Trophoblast cell (in vitro differentiated cells and primary cell): ENCODE results near the gene ST3GAL4.
A peak's percentile ranks its signal among the peaks of the same experiment; 100 is the strongest.

Source experiments
- DNase-seq, 2 donors: peaks; one replicate each; pipeline ENCODE4 v3.0.0-alpha.2; 2016
- H2AFZ ChIP-seq: 2 replicates; pipeline ENCODE4 v1.6.1; 2013; ENCODE audit warnings: low read length, moderate library complexity, mild to moderate bottlenecking; ENCODE audit not compliant: insufficient read depth, poor library complexity
- H2AK5ac ChIP-seq: 2 replicates; pipeline ENCODE4 v1.6.1; 2013; ENCODE audit warnings: mild to moderate bottlenecking, low read length
- H2BK120ac ChIP-seq: 2 replicates; pipeline ENCODE4 v1.6.1; 2013; ENCODE audit warnings: low read length, mild to moderate bottlenecking, moderate library complexity; ENCODE audit not compliant: insufficient read depth, poor library complexity
- H2BK12ac ChIP-seq: 2 replicates; pipeline ENCODE4 v1.6.1; 2013; ENCODE audit warnings: mild to moderate bottlenecking, low read length, moderate library complexity
- H2BK5ac ChIP-seq: 2 replicates; pipeline ENCODE4 v1.6.1; 2013; ENCODE audit warnings: low read length, low read depth, moderate library complexity, mild to moderate bottlenecking; ENCODE audit not compliant: poor library complexity
- H3K14ac ChIP-seq: 2 replicates; pipeline ENCODE4 v1.6.1; 2013; ENCODE audit warnings: mild to moderate bottlenecking, low read length
- H3K18ac ChIP-seq: 2 replicates; pipeline ENCODE4 v1.6.1; 2013; ENCODE audit warnings: mild to moderate bottlenecking, low read length
- H3K23ac ChIP-seq: 2 replicates; pipeline ENCODE4 v1.6.1; 2013; ENCODE audit warnings: low read length
- H3K27ac ChIP-seq: 2 replicates; pipeline ENCODE4 v1.5.1; 2013; ENCODE audit warnings: low read depth, mild to moderate bottlenecking, inconsistent platforms, low read length, moderate library complexity
- H3K27me3 ChIP-seq: 2 replicates; pipeline ENCODE4 v1.6.1; 2013; ENCODE audit warnings: inconsistent platforms, mild to moderate bottlenecking, low read length, moderate library complexity; ENCODE audit not compliant: insufficient read depth
- H3K36me3 ChIP-seq, 2 experiments: 1 replicate in 1 of 2; 2 replicates in 1 of 2; pipeline ENCODE4 v1.6.1; 2013; ENCODE audit warnings: low read length in 2 of 2, mild to moderate bottlenecking in 2 of 2, moderate library complexity in 1 of 2; ENCODE audit not compliant: insufficient read depth in 2 of 2, control insufficient read depth in 1 of 2
- H3K4ac ChIP-seq: 2 replicates; pipeline ENCODE4 v1.6.1; 2013; ENCODE audit warnings: low read depth, mild to moderate bottlenecking, low read length, moderate library complexity
- H3K4me1 ChIP-seq, 2 experiments: 1 replicate in 1 of 2; 2 replicates in 1 of 2; pipeline ENCODE4 v1.6.1; 2013; ENCODE audit warnings: low read length in 2 of 2, mild to moderate bottlenecking in 2 of 2, moderate library complexity in 1 of 2; ENCODE audit not compliant: insufficient read depth in 2 of 2, control insufficient read depth in 1 of 2
- H3K4me2 ChIP-seq: 2 replicates; pipeline ENCODE4 v1.6.1; 2013; ENCODE audit warnings: inconsistent platforms, mild to moderate bottlenecking, low read length, moderate library complexity
- H3K4me3 ChIP-seq: 2 replicates; pipeline ENCODE4 v1.5.1; 2013; ENCODE audit warnings: mild to moderate bottlenecking, low read depth, low read length, inconsistent platforms
- H3K79me1 ChIP-seq: one replicate; pipeline ENCODE4 v1.6.1; 2013; ENCODE audit warnings: low read length
- H3K79me2 ChIP-seq: 2 replicates; pipeline ENCODE4 v1.6.1; 2013; ENCODE audit warnings: low read length, mild to moderate bottlenecking; ENCODE audit not compliant: control insufficient read depth, insufficient read depth, poor library complexity
- H3K9ac ChIP-seq: 2 replicates; pipeline ENCODE4 v1.6.1; 2013; ENCODE audit warnings: mild to moderate bottlenecking, low read length
- H3K9me3 ChIP-seq: 2 replicates; pipeline ENCODE4 v1.6.1; 2013; ENCODE audit warnings: low read depth, mild to moderate bottlenecking, control low read depth, inconsistent platforms, low read length; ENCODE audit not compliant: insufficient read depth
- H4K12ac ChIP-seq: 2 replicates; pipeline ENCODE4 v1.6.1; 2013; ENCODE audit warnings: low read depth, mild to moderate bottlenecking, low read length, moderate library complexity
- H4K8ac ChIP-seq: 2 replicates; pipeline ENCODE4 v1.6.1; 2013; ENCODE audit warnings: low read depth, mild to moderate bottlenecking, low read length, moderate library complexity
- H4K91ac ChIP-seq: one replicate; pipeline ENCODE4 v1.6.1; 2013; ENCODE audit warnings: low read depth, mild to moderate bottlenecking, low read length, moderate library complexity
- WGBS: extraction: QIAGEN DNeasy Blood & Tissue Kit; methylation state at CpG from one replicate; pipeline ENCODE4 v1.1.7; 2013; ENCODE audit warnings: missing lambda C conversion rate; ENCODE audit not compliant: insufficient read length, insufficient coverage; ENCODE audit errors: extremely low coverage; 5-methylcytosine and 5-hydroxymethylcytosine counted together

The ST3GAL4 gene

GRCh38 chr11:126337474-126338241 is 17.8 kb upstream of the ST3GAL4 start:
- Histone ChIP-seq H4K8ac (no peak overlapping the region), H3K36me3 (peaks cover 0 to 4% of the 10 kb centered on the region in 2 experiments), H3K4me1 (peaks cover 39 to 48% of the 10 kb centered on the region in 2 experiments), H2BK5ac (peak overlapping the region; percentile 7), H3K79me2 (peaks cover 1% of the 10 kb centered on the region), H4K91ac (peak overlapping the region; percentile 74), H2AK5ac (no peak overlapping the region), H3K9me3 (no peaks in the 10 kb centered on the region), H3K4me3 (no peak overlapping the region), H3K27me3 (no peaks in the 10 kb centered on the region), H3K4me2 (no peak overlapping the region), H3K14ac (no peak overlapping the region), H3K27ac (no peak overlapping the region), H3K79me1 (peaks cover 8% of the 10 kb centered on the region), H3K18ac (no peak overlapping the region), H3K23ac (no peak overlapping the region), H2BK120ac (no peak overlapping the region), H4K12ac (no peak overlapping the region), H2BK12ac (peak overlapping the region; percentile 73), H2AFZ (no peak overlapping the region), H3K4ac (no peak overlapping the region), H3K9ac (no peak overlapping the region)
- whole genome bisulfite sequencing: no CpG with 5 or more reads among the region's 15 CpGs
- DNase-seq: no peak

GRCh38 chr11:126338346-126339055 is 17.0 kb upstream of the ST3GAL4 start:
- Histone ChIP-seq H3K4ac (no peak overlapping the region), H3K27ac (no peak overlapping the region), H2BK5ac (no peak overlapping the region), H2AFZ (no peak overlapping the region), H3K4me2 (no peak overlapping the region), H4K91ac (no peak overlapping the region), H3K9me3 (no peaks in the 10 kb centered on the region), H3K79me2 (peaks cover 1% of the 10 kb centered on the region), H3K4me1 (peaks cover 35 to 43% of the 10 kb centered on the region in 2 experiments), H3K79me1 (peaks cover 8% of the 10 kb centered on the region), H2BK120ac (no peak overlapping the region), H3K18ac (no peak overlapping the region), H3K27me3 (no peaks in the 10 kb centered on the region), H3K36me3 (peaks cover 0 to 4% of the 10 kb centered on the region in 2 experiments), H2AK5ac (no peak overlapping the region), H4K12ac (no peak overlapping the region), H3K14ac (no peak overlapping the region), H4K8ac (no peak overlapping the region), H3K4me3 (no peak overlapping the region), H3K23ac (no peak overlapping the region), H2BK12ac (no peak overlapping the region), H3K9ac (no peak overlapping the region)
- DNase-seq: no peak
- WGBS: no CpG with 5 or more reads among the region's 7 CpGs

GRCh38 chr11:126339073-126339862 is 16.2 kb upstream of the ST3GAL4 start:
- Histone ChIP-seq H4K12ac (no peak overlapping the region), H3K4me2 (no peak overlapping the region), H3K14ac (peak overlapping the region; percentile 35), H3K18ac (no peak overlapping the region), H2BK12ac (peak overlapping the region; percentile 48), H3K79me2 (peaks cover 1% of the 10 kb centered on the region), H2BK5ac (no peak overlapping the region), H3K36me3 (peaks cover 0 to 4% of the 10 kb centered on the region in 2 experiments), H3K9me3 (no peaks in the 10 kb centered on the region), H4K8ac (no peak overlapping the region), H3K4me1 (peaks cover 35 to 38% of the 10 kb centered on the region in 2 experiments), H4K91ac (peak overlapping the region; percentile 45), H2AFZ (no peak overlapping the region), H3K4me3 (no peak overlapping the region), H3K4ac (no peak overlapping the region), H3K27me3 (no peaks in the 10 kb centered on the region), H2BK120ac (no peak overlapping the region), H3K27ac (no peak overlapping the region), H3K79me1 (peaks cover 8% of the 10 kb centered on the region), H2AK5ac (no peak overlapping the region), H3K9ac (no peak overlapping the region), H3K23ac (no peak overlapping the region)
- DNase-seq: no peak
- no CpG with 5 or more reads among the region's 15 CpGs for WGBS

- H4K8ac ChIP-seq: no peak overlapping the region
- peaks cover 10% of the 10 kb centered on the region for H3K79me1 ChIP-seq
- no peak overlapping the region for H2BK120ac ChIP-seq
- no peak overlapping the region for H2BK5ac ChIP-seq
- H3K4ac ChIP-seq: no peak overlapping the region
- no peak overlapping the region for H4K12ac ChIP-seq
- peak overlapping the region; percentile 45 for H4K91ac ChIP-seq
- no peak overlapping the region for H3K4me3 ChIP-seq
- H2BK12ac ChIP-seq: no peak overlapping the region
- H3K27me3 ChIP-seq: no peaks in the 10 kb centered on the region
- no peak overlapping the region for H3K4me2 ChIP-seq
- WGBS: no CpG with 5 or more reads among the region's 11 CpGs
- no peak overlapping the region for H2AK5ac ChIP-seq
- no peak overlapping the region for H2AFZ ChIP-seq
- no peaks in the 10 kb centered on the region for H3K9me3 ChIP-seq
- H3K14ac ChIP-seq: peak overlapping the region; percentile 35
- DNase-seq: no peak
- H3K79me2 ChIP-seq: peaks cover 1% of the 10 kb centered on the region
- no peak overlapping the region for H3K9ac ChIP-seq
- H3K4me1 ChIP-seq: peaks cover 33 to 37% of the 10 kb centered on the region in 2 experiments
- no peak overlapping the region for H3K27ac ChIP-seq
- H3K18ac ChIP-seq: no peak overlapping the region
- peaks cover 0 to 4% of the 10 kb centered on the region in 2 experiments for H3K36me3 ChIP-seq
- H3K23ac ChIP-seq: no peak overlapping the region
Measured at GRCh38 chr11:126339863-126340434, 15.5 kb upstream of the ST3GAL4 start.
